Embryonic facial prominence (tissue), 1 donor: ENCODE data around the gene CACHD1.
"Not testable (repeated sequence)": the region's sequence is repeated elsewhere in the genome, so short reads cannot be mapped to it uniquely, and the experiment has no call there.

Experiments used
- DNase-seq: peaks from one replicate; pipeline ENCODE4 v3.0.0-alpha.2; 2016; ENCODE audit errors: extremely low spot score

CACHD1 gene

GRCh38 chr1:64497088-64497883, 27.4 kb downstream of the CACHD1 start:
- no peak for DNase-seq

GRCh38 chr1:64498325-64498724, 28.4 kb downstream of the CACHD1 start:
- DNase-seq: no peak

- no peak for DNase-seq
Observed at GRCh38 chr1:64499011-64499410, 29.1 kb downstream of the CACHD1 start.

GRCh38 chr1:64499966-64500365, 30.0 kb downstream of the CACHD1 start:
- no peak for DNase-seq

- no peak for DNase-seq
Observed at GRCh38 chr1:64502083-64502482, 32.2 kb downstream of the CACHD1 start.

- DNase-seq: no peak
Observed at GRCh38 chr1:64502931-64503330, 33.0 kb downstream of the CACHD1 start.

GRCh38 chr1:64505232-64505943, 35.5 kb downstream of the CACHD1 start:
- DNase-seq: no peak

- DNase-seq: no peak
Observed at GRCh38 chr1:64505944-64506655, 36.2 kb downstream of the CACHD1 start.

GRCh38 chr1:64508629-64509028, 38.7 kb downstream of the CACHD1 start:
- no peak for DNase-seq

- DNase-seq: no peak
Observed at GRCh38 chr1:64511044-64511443, 41.1 kb downstream of the CACHD1 start.

GRCh38 chr1:64512206-64512605, 42.3 kb downstream of the CACHD1 start:
- DNase-seq: not testable (repeated sequence)

GRCh38 chr1:64513545-64513944, 43.6 kb downstream of the CACHD1 start:
- no peak for DNase-seq

GRCh38 chr1:64514197-64514765, 44.4 kb downstream of the CACHD1 start:
- no peak for DNase-seq

GRCh38 chr1:64515427-64515826, 45.5 kb downstream of the CACHD1 start:
- no peak for DNase-seq

GRCh38 chr1:64516301-64516700, 46.4 kb downstream of the CACHD1 start:
- no peak for DNase-seq

GRCh38 chr1:64516803-64517568, 47.1 kb downstream of the CACHD1 start:
- DNase-seq: no peak

GRCh38 chr1:64517640-64518039, 47.7 kb downstream of the CACHD1 start:
- no peak for DNase-seq

GRCh38 chr1:64518692-64519481, 49.0 kb downstream of the CACHD1 start:
- DNase-seq: no peak

- no peak for DNase-seq
Observed at GRCh38 chr1:64519901-64520300, 50.0 kb downstream of the CACHD1 start.

GRCh38 chr1:64522740-64523139, 52.8 kb downstream of the CACHD1 start:
- no peak for DNase-seq
